ENCODE measurements around the gene STX2.
"Not testable (repeated sequence)": the region's sequence is repeated elsewhere in the genome, so short reads cannot be mapped to it uniquely, and the experiment has no call there.

Gene STX2

DNA sequence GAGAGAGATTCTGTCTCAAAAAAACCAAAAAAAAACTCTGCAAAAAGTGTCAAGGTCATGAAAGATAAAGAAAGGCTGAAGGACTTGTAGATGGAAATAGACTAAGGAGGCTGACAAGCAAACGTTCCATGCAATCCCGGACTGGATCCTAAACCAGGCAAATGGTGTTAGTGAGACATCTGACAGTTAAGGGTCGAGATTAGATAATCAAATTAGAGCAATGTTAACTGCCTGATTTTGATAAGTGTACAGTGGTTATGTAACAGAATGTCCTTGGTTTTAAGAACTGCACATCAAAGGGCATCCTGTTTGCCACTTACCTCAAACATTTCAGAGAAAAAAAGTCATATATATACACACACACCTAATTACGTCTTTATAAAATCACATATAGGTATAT lies 29.4 kb upstream of the STX2 start:
- DNase-seq, result no peak

DNA sequence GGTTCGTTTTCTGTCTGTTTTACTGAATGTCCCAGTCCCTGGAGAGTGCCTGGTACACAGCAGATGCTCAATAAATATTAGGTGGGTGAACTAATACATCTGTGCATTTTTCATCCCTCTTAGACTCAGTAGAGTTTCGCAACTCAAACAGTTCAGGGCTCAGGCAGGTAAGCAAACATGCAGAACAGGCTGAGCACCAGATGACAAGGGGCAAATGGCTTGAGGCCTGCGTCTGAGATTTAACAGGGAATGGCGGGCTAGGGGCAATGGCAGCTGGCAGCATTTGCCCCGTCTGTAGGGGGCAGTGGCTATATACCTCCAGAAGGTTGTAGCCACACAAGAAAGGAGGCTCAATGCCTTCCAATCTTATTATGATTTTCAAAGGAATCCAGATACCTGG lies 24.2 kb upstream of the STX2 start:
- no peak for DNase-seq

DNA sequence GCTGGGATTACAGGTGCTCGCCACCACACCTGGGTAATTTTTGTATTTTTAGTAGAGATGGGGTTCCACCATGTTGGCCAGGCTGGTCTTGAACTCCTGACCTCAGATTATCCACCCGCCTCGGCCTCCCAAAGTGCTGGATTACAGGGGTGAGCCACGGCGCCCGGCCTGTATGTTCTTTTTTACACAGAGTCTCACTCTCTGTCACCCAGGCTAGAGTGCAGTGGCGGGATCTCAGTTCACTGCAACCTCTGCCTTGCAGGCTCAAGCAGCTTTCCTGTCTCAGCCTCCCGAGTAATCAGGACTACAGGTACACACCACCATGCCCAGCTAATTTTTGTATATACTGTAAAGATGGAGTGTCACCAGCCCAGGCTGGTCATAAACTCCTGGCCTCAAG lies 23.7 kb upstream of the STX2 start:
- not testable (repeated sequence) for DNase-seq

DNA sequence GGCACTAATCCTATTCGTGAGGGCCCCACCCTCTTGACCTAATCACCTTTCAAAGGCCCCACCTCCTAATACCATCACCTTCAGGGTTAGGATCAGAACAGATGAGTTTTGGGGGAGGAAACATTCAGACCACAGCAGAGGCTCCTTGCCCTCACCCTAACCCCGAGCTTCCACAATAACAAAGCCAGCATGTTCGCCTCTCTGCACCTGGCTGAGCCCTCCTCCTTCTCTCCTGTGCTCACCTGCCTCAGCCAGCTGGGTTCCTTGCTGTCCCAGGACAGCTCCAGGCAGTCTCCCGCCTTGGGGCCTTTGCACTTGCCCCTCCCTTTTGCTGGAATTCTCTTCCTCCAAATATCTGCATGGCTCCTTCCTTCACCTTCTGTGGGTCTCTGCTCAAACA lies 23.1 kb upstream of the STX2 start:
- DNase-seq, result no peak

DNA sequence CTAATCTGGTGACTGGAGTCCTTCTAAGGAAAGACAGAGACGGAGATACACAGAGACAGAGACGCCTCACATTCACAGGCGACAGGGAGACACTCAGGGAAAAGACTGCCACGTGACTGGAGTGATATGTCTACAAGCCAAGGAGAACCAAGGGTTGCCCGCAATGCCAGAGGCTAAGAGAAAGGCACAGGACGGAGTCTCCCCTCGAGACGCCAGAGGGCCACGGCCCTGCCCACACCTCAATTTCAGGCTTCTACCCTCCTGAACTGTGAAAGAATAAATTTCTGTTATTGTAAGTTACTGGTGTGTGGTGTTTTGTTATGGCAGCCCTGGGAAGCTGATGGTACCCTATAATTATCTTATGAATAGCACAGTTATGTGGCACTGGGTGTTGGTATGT lies 21.3 kb upstream of the STX2 start:
- DNase-seq, result no peak

DNA sequence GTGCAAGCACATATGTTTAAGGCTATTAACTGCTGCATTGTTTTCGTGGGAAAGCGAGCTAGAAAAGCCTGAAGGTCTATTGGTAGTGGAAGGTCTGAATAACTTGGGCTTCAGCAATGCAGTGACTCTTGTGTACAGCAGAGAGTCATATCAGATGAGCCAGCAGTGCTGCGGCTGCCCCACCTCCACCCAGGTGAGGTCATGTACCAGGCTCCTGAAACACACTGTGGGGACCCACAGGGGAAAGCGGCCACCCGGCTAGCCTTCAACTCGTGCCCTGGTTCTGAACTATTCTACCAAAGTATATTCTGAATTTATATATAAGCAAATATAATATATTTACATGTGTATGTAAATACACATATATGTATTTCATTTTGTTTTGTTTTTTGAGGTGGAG lies 20.1 kb upstream of the STX2 start:
- DNase-seq, result no peak

DNA sequence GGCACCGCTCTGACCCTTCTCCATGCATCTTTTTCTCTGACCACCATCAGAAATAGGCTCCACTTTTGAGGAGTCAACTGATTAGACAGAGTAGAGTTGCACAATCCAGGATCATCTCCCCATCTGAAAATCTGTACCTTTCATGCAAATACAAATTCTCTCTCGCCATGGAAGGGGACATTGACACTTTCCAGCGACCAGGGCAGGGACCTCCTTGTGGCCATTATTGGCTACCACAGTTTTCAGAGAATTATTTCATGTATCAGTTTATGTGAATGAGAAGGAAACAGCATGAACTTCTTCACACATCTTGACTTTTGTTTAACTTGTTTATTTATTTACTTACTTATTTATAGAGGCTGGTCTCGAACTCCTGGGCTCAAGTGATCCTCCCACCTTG lies 19.0 kb upstream of the STX2 start:
- DNase-seq, result no peak

DNA sequence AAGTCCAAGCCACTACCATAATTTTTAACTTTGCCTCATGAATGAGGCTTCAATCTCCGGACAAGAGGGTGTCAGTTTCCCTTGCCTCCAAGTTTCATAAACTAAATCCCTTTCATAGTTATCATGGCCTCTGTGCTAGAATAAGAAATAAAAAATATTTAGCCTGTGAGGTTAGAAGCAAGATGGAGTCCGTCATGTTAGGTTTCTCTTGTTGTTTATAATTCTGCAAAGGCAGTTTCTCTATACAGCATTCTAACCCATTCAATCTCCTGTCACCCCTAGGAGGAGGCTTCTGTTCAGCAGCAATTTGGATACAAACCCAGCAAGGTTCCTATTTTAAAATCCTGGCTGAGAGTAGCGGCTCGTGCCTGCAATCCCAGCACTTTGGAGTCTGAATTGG lies 17.0 kb upstream of the STX2 start:
- no peak for DNase-seq

DNA sequence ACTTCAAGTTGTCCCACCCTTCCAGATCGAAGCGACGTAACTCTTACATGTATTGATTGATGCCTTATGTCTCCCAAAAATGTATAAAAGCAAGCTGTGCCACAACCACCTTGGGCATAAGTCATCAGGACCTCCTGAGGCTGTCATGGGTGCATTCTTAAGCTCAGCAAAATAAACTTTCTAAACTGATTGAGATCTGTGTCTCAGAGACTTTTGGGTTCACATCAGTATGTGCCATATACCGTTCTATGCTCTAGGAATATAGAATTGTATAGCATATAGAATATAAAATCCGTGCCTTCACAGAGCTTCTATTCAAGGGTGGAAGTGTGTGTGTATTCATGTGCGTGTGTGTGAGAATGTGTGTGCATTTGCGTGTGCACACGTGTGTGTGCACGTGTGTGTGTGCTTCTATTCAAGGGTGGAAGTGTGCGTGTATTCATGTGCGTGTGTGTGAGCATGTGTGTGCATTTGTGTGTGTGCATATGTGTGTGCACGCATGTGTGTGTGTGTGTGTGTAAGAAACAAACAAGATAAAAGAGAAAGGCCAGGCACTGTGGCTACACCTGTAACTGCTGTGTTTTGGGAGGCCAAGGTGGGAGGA lies 11.5 kb upstream of the STX2 start:
- no peak for DNase-seq

DNA sequence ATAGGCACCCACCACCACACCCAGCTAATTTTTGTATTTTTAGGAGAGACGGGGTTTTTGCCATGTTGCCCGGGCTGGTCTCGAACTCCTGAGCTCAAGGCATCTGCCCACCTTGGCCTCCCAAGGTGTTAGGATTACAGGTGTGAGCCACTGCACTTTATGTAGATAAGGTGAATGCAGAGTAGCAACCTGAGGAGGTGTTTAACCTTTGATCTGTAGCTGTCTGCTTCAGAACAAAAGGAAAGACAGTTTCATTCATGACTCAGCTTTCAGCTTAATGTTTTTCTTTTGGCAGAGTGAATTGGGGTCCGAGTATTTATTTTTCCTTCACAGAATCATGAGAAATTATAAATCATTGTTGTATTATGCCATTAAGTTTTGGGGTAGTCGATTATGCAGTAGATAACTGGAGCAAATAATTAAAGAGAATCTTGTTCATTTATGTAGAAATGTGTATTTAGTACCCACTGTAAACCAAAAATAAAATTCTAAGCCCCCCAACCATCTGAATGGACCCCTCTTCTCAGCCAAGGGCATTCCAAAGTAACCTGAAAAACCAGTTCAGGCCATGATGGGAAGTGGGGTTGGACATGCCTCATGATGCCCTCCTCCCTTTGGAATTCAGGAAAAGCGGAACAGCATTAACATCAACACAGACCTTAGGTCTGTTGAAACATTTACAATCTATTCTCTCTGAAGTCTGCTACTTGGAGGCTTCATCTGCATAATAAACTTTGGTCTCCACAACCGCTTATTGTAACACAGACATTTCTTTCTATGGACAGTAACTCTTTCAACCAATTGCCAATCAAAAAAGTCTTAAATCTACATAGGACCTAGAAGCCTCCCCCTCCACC lies 10.7 kb upstream of the STX2 start:
- DNase-seq, result no peak

DNA sequence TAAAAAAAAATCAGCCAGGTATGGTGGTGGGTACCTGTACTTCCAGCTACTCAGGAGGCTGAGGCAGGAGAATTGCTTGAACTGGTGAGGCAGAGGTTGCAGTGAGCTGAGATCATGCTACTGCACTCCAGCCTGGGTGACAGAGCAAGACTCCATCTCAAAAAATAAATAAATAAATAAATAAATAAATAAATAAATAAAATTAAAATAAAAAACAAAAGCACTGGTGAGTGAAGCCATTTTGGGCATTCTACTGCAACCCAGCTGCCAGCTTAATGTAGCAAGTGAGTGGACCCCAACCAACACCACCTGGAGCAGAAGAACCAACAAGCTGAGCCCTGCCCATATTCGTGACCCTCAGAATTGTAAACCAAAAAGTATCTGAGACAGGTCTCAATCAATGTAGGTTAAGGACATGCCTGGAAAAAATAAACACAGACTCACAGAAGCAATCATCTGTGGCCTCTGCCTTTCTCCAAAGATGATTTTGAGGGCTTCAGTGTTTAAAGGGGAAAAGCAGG lies 9.8 kb upstream of the STX2 start:
- not testable (repeated sequence) for DNase-seq

DNA sequence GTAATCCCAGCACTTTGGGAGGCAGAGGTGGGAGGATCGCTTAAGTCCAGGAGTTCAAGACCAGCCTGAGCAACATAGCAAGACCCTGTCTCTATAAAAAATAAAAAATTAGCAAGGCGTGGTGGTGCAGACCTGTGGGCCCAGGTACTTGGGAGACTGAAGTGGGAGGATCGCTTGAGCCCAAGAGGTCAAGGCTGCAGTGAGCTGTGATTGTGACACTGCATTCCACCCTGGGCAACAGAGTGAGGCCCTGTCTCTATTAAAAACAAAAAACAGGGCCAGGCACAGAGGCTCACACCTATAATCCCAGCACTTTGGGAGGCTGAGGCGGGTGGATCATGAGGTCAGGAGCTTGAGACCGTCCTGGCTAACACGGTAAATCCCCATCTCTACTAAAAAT lies 9.1 kb upstream of the STX2 start:
- not testable (repeated sequence) for DNase-seq

DNA sequence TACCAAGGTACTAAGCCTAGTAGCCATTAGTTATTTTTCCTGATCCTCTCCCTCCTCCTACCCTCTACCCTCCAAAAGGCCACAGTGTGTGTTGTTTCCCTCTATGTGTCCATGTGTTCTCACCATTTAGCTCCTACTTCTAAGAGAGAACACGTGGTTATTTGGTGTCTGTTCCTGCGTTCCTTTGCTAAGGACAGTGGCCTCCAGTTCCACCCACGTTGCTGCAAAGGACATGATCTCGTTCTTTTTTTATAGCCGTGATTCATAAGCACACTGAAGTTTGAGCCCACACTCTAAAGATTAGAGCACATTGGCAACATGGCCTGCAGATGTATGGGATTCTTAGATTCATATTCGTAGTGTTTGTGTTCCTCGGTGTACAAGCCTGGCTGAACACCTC lies 8.1 kb upstream of the STX2 start:
- DNase-seq, result no peak

DNA sequence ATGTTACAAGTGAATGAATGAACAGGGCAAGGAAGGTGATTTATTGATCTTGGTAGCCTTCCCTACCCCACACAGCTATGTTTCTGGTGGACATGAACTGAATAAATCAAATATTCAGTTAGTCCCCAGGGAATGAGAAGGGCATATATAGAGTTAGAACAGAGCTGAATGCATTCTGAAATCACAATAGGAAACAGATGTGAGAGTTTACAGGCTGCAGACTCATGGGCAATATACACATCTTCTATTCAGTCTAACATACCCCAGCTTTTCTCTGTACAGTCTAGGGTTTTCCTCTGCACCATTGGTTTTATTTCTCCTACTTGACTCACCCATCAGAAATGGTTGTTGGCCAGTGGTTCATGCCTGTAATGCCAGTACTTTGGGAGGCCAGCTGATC lies 7.3 kb upstream of the STX2 start:
- DNase-seq, result no peak

DNA sequence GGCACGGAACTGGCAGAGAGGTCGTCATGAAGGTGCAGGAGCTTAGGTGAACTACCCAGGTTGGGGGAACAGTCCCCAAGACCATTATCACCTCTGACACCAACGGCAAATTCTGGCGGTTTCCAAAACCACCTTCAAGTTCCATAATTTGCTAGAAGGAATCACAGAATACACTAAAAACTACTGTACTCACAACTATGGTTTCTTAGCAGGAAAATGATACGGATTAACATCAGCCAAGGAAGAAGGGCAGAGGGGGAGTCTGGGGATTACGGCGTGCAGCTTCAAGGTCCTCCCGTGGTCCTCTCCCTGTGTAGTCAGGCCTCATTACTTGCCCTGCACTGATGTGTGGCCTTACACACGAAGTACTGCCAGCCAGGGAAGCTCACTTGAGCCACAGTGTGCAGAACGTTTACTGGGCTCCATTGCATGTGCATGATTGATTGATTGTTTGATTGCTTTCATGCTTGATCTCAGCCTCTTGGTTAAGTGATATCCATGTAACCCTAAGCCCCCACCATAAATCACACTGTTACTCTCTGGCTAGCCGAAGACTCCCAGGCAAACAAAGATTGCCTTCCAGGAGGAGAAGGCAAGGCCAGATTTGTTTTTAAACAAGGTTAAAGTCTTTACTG lies 837 bp upstream of the STX2 start:
- DNase-seq, result no peak

DNA sequence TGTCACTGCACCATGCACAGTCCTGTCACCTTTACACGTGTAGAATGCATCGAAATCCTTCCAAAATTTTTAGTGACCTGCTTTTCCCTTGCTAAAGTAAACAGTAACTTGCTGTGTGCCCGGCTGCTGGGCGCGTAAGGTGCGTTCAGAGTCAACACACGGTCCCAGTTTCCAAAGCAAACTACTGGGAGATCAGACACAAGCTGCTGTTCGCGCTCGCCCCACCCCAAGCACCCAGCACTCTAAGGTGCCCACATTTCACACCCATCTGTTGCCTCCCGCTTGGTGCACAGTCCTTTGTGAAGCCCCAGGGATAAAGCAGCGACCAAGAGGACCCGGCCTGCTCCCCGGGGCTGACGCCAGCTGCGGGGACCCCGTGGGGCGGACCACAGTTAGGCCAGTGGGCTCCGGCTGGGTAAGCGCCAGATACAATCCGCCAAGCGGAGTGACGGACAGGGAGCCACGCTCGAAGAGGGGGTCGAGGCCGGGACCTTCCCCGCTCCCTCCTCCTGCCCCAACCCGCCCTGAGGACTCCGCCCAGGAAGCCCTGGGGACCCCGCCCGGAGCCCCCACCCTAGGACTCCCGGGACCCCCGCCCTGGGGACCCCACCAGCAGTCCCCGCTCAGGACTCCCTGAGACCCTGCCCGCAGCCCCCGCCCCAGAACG lies 633 bp downstream of the STX2 start:
- DNase-seq, result peak; percentile 14 to 21

DNA sequence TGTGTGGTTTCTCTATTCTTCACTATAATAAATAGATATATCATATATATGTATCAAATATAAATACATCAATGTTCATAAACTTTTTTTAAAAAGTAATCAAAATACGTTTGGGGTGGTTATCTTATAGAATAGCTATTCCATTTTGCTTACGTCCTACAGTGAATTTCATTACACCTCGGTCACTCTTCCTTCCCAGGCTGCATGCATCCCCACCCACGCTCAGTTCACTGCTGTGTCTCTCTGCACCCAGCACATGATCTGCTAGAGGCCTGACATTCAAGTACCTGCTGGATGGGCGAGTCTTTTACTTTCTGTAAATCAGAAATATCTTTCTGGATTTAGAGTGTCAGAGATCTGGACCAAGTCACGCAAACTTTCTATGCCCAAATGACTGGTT lies 3.6 kb downstream of the STX2 start:
- no peak for DNase-seq

DNA sequence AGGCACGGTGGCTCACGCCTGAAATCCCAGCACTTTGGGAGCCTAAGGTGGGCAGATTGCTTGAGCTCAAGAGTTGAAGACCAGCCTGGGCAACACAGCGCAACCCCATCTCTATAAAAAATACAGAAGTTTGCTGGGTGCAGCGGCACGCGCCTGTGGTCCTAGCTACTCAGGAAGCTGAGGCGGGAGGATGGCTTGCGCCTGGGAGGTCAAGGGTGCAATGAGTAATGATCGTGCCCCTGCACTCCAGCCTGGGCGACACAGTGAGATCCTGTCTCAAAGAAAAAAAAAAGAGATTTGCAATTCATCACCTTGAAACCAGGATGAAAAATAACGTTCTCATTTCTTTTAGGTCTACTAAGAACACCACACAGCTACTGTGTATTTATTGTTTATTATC lies 4.0 kb downstream of the STX2 start:
- no peak for DNase-seq

DNA sequence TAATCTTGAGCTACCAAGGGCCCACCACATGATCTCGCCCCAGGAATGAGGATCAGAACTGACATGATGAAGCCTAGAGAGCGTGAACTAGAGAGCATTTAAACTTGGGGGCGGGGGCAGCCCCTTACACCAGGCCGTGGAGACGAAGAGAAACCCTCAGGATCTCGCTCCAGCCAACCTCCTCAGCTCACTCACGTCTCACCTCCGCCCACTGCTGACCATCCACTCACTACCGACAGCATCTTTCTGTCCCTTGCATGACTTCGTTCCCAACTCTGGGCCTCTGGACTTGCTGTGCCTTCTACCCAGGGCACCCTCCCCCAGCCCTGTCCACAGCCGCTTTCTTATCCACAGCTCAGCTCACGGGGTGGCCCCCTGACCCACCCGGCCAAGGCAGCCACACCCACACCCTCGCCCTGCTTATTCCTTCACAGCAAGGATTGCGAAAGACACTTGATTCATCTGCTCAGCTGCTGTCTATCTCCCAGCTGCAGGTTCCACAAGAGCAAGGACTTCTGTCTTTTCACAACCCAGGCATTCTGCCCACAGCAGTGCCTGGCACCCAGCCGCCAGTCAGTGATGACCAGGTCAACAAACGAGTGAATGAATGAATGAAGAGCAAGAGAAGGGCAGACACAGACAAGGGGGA lies 6.4 kb downstream of the STX2 start:
- DNase-seq, result no peak

DNA sequence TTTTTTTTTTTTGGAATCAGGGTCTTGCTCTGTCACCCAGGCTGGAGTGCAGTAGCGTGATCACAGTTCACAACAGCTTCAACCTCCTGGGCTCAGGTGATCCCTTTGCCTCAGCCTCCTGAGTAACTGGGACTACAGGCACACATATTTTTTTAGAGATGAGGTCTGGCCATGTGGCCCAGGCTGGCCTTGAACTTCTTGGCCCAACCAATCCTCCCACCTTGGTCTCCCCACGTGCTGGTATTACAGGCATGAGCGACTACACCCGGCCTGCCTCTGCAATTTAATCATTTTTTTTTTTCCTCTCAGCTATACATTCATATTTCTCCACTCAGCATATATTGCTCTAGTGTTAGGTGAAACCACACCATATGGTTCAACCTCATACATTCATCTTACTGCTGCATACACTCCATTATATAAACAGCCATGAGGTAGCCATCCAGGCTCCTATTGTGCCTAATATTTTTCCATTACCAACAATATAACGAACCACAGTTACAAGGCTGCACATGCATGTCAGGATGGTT lies 7.1 kb downstream of the STX2 start:
- no peak for DNase-seq

DNA sequence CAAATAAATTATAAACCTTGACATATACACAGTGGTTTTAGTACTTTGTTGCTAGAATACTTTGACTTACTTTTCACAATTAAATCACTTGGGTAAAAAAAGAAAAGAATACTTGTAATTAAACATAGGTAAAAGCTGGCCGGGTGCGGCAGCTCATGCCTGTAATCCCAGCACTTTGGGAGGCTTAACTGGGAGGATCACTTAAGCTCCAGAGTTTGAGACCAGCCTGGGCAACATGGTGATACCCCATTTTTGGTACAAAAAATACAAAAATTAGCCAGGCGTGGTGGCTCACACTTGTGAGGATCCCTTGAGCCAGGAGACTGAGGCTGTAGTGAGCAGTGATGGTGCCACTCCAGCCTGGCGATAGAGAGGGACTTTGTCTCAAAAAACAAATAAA lies 7.8 kb downstream of the STX2 start:
- DNase-seq, result no peak

DNA sequence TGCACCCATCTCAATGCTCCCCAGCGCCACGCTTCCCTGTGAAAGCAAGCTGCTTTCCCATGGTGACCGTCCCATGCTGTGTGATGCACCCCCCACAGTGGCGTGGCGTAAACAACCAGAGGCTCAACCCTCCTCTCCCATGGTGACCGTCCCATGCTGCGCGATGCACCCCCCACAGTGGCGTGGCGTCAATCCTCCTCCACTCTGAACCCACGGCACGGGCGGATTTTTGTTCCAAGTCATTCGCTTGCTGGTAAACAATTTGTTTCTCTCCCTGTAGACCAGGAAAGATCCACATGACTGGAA lies 8.9 kb downstream of the STX2 start:
- no peak for DNase-seq
